GM23248 (cell line): ENCODE data around the gene ZNF764. TPM values are rescaled to one million over a fixed set of nuclear protein-coding genes. Genes with fewer than 3 reads are reported as not detected.

Experiments
- DNase-seq: peaks from one replicate; pipeline ENCODE4 v3.0.0-alpha.2; 2015
- H2AFZ ChIP-seq: fragments of 200-600 bp; sonication (generic); 2 replicates; pipeline ENCODE4 v1.6.1; 2016; ENCODE audit warnings: antibody characterized with exemption
- H3F3A ChIP-seq: fragments of 200-600 bp; sonication (generic); 2 replicates; pipeline ENCODE4 v1.6.1; 2016; ENCODE audit warnings: mild to moderate bottlenecking, antibody characterized with exemption, mixed run types; ENCODE audit not compliant: insufficient read depth
- H3K27ac ChIP-seq: fragments of 200-600 bp; sonication (generic); 2 replicates; pipeline ENCODE4 v1.5.1; 2016; ENCODE audit warnings: mild to moderate bottlenecking
- H3K27me3 ChIP-seq: fragments of 200-600 bp; sonication (generic); replicated peaks from 2 replicates; pipeline ENCODE4 v1.6.1; 2016; ENCODE audit warnings: mild to moderate bottlenecking; ENCODE audit not compliant: insufficient read depth
- H3K36me3 ChIP-seq: fragments of 200-600 bp; sonication (generic); 2 replicates; pipeline ENCODE4 v1.6.1; 2016; ENCODE audit warnings: low read depth, mild to moderate bottlenecking
- H3K4me1 ChIP-seq: fragments of 200-600 bp; sonication (generic); 2 replicates; pipeline ENCODE4 v1.6.1; 2016; ENCODE audit warnings: mild to moderate bottlenecking; ENCODE audit not compliant: insufficient read depth
- H3K4me2 ChIP-seq: fragments of 200-600 bp; sonication (generic); one replicate; pipeline ENCODE4 v1.6.1; 2016; ENCODE audit warnings: mild to moderate bottlenecking; ENCODE audit not compliant: unreplicated experiment
- H3K4me3 ChIP-seq: fragments of 200-600 bp; sonication (generic); 2 replicates; pipeline ENCODE4 v1.5.1; 2016; ENCODE audit warnings: mild to moderate bottlenecking
- H3K79me2 ChIP-seq: fragments of 200-600 bp; sonication (generic); 2 replicates; pipeline ENCODE4 v1.6.1; 2016; ENCODE audit warnings: mild to moderate bottlenecking; ENCODE audit not compliant: insufficient read depth
- H3K9ac ChIP-seq: fragments of 200-600 bp; sonication (generic); 2 replicates; pipeline ENCODE4 v1.6.1; 2016; ENCODE audit warnings: mild to moderate bottlenecking
- H3K9me2 ChIP-seq: fragments of 200-600 bp; sonication (generic); 2 replicates; pipeline ENCODE4 v1.6.1; 2016; ENCODE audit warnings: mixed run types, mild to moderate bottlenecking, moderate library complexity; ENCODE audit not compliant: insufficient read depth
- H3K9me3 ChIP-seq: fragments of 200-600 bp; sonication (generic); one replicate; pipeline ENCODE4 v1.6.1; 2017; ENCODE audit warnings: low read depth
- H4K20me1 ChIP-seq: fragments of 200-600 bp; sonication (generic); 2 replicates; pipeline ENCODE4 v1.6.0; 2016; ENCODE audit not compliant: insufficient read depth
- EZH2 ChIP-seq: fragments of 200-600 bp; sonication (generic); IDR thresholded peaks from 2 replicates; pipeline ENCODE4 v1.6.1; 2018; ENCODE audit warnings: antibody characterized with exemption, mild to moderate bottlenecking; ENCODE audit not compliant: insufficient read depth, poor library complexity, severe bottlenecking
- EZH2phosphoT487 ChIP-seq: fragments of 200-600 bp; sonication (generic); IDR thresholded peaks from 2 replicates; pipeline ENCODE4 v1.6.1; 2018; ENCODE audit warnings: antibody characterized with exemption, moderate library complexity, mild to moderate bottlenecking, low read depth; ENCODE audit not compliant: insufficient read depth
- WGBS, 2 experiments: methylation state at CpG; one replicate each; pipeline ENCODE4 v1.1.6; 2015 to 2017; ENCODE audit warnings: low lambda C conversion rate in 2 of 2, low coverage in 1 of 2; ENCODE audit errors: missing lambda C conversion rate in 2 of 2; 5-methylcytosine and 5-hydroxymethylcytosine counted together
- in situ Hi-C: fragments of 300-500 bp; cut with MboI; formaldehyde crosslinking; loops from 2 replicates; pipeline ENCODE4 v1.15.0; 2020
- polyA plus RNA-seq: library from polyadenylated mRNA; unstranded; fragments of >200 nt; fragmentation: Nextera tagmentation; extraction: Ambion mirVana; gene quantifications from 2 replicates; pipeline ENCODE4 v1.2.1, GENCODE V29; 2016
- total RNA-seq: library from RNA; depleted of rRNA; stranded (reverse); fragments of >200 nt; shearing (Covaris generic); gene quantifications from 2 replicates; pipeline ENCODE4 v1.2.3, GENCODE V29; 2014

Gene ZNF764
- total and polyA plus RNA-seq, 2 experiments from 2014 or later: 3.0 to 8.8 TPM

- H3K27ac ChIP-seq: no peak overlapping the region
Observed at GRCh38 chr16:30521873-30522641, 36.1 kb downstream of the ZNF764 start.

GRCh38 chr16:30521476-30521872 lies 36.7 kb downstream of the ZNF764 start:
- Histone ChIP-seq H3K9me3 (no peaks in the 10 kb centered on the region), H3K27me3 (no peaks in the 10 kb centered on the region; the same call in 1 of the 2 replicates)
- in situ Hi-C loops: no loop called here

More at GRCh38 chr16:30521873-30522641, 36.1 kb downstream of the ZNF764 start:
- H3F3A ChIP-seq: 0 out of 2 replicates have a peak, but pooled peaks cover 7% of the 10 kb centered on the region
- in situ Hi-C loops: no loop called here
- no peak overlapping the region for H2AFZ ChIP-seq
- H3K79me2 ChIP-seq: no peaks in the 10 kb centered on the region
- no peaks in the 10 kb centered on the region for H3K36me3 ChIP-seq
- no peaks in the 10 kb centered on the region for H4K20me1 ChIP-seq
- 46 to 50% methylated on average over 11 of the region's 11 CpGs for WGBS, 2 experiments
- TF ChIP-seq EZH2: no peak
- TF ChIP-seq EZH2phosphoT487: no peak
- H3K4me2 ChIP-seq: no peak overlapping the region
- H3K4me1 ChIP-seq: no peaks in the 10 kb centered on the region
- H3K4me3 ChIP-seq: no peak overlapping the region
- H3K9ac ChIP-seq: no peak overlapping the region
- no peaks in the 10 kb centered on the region; the same call in 1 of the 2 replicates for H3K27me3 ChIP-seq
- no peaks in the 10 kb centered on the region for H3K9me2 ChIP-seq
- no peaks in the 10 kb centered on the region for H3K9me3 ChIP-seq
- DNase-seq: no peak

GRCh38 chr16:30519120-30520049 lies 38.8 kb downstream of the ZNF764 start:
- no peaks in the 10 kb centered on the region for H4K20me1 ChIP-seq
- no peaks in the 10 kb centered on the region; the same call in 1 of the 2 replicates for H3K27me3 ChIP-seq
- WGBS, 2 experiments: 56% methylated on average over 20 of the region's 20 CpGs
- no peak overlapping the region for H3K9ac ChIP-seq
- H2AFZ ChIP-seq: no peak overlapping the region
- H3K9me2 ChIP-seq: no peaks in the 10 kb centered on the region
- in situ Hi-C loops: no loop called here
- H3K9me3 ChIP-seq: no peaks in the 10 kb centered on the region
- no peaks in the 10 kb centered on the region for H3K36me3 ChIP-seq
- TF ChIP-seq EZH2 (no peak), EZH2phosphoT487 (no peak)
- no peak overlapping the region for H3K27ac ChIP-seq
- no peak overlapping the region for H3K4me2 ChIP-seq
- no peak overlapping the region for H3K4me3 ChIP-seq
- no peaks in the 10 kb centered on the region for H3F3A ChIP-seq
- H3K79me2 ChIP-seq: no peaks in the 10 kb centered on the region
- H3K4me1 ChIP-seq: no peaks in the 10 kb centered on the region
- no peak for DNase-seq

More at GRCh38 chr16:30521476-30521872, 36.7 kb downstream of the ZNF764 start:
- Histone ChIP-seq H3K9me2 (no peaks in the 10 kb centered on the region), H3K4me2 (no peak overlapping the region), H3K36me3 (no peaks in the 10 kb centered on the region), H3K79me2 (no peaks in the 10 kb centered on the region), H3F3A (0 out of 2 replicates have a peak, but pooled peaks cover 7% of the 10 kb centered on the region), H3K9ac (no peak overlapping the region), H3K27ac (no peak overlapping the region), H3K4me3 (no peak overlapping the region), H3K4me1 (no peaks in the 10 kb centered on the region), H4K20me1 (no peaks in the 10 kb centered on the region), H2AFZ (no peak overlapping the region)
- TF ChIP-seq EZH2 (no peak), EZH2phosphoT487 (no peak)
- WGBS, 2 experiments: 85 to 93% methylated on average over 7 of the region's 7 CpGs
- no peak for DNase-seq

GRCh38 chr16:30518552-30518951 lies 39.6 kb downstream of the ZNF764 start:
- no peak for TF ChIP-seq EZH2phosphoT487
- TF ChIP-seq EZH2: no peak
- Histone ChIP-seq H3K36me3 (no peaks in the 10 kb centered on the region), H3K79me2 (no peaks in the 10 kb centered on the region), H3K9me2 (no peaks in the 10 kb centered on the region), H3K4me3 (no peak overlapping the region), H3K4me1 (no peaks in the 10 kb centered on the region), H3K9ac (no peak overlapping the region), H2AFZ (no peak overlapping the region), H3K27me3 (no peaks in the 10 kb centered on the region; the same call in 1 of the 2 replicates), H4K20me1 (no peaks in the 10 kb centered on the region), H3K9me3 (no peaks in the 10 kb centered on the region), H3K27ac (no peak overlapping the region), H3K4me2 (no peak overlapping the region), H3F3A (no peaks in the 10 kb centered on the region)
- no peak for DNase-seq
- 86 to 88% methylated on average over 10 of the region's 10 CpGs for WGBS, 2 experiments
- in situ Hi-C loops: no loop called here
